ENCODE results near the gene OPN1SW.

The OPN1SW gene

GRCh38 chr7:128724743-128725142, 50.9 kb downstream of the OPN1SW start:
- Mint-ChIP-seq H3K27ac (no peak overlapping the region), H3K9me3 (no peaks in the 10 kb centered on the region), H3K4me1 (peaks cover 13% of the 10 kb centered on the region), H3K36me3 (ENCODE audit: low read depth) (no peaks in the 10 kb centered on the region), H3K4me3 (no peak overlapping the region), H3K27me3 (ENCODE audit: low read depth) (no peaks in the 10 kb centered on the region)
- TF ChIP-seq, protein P1, sequence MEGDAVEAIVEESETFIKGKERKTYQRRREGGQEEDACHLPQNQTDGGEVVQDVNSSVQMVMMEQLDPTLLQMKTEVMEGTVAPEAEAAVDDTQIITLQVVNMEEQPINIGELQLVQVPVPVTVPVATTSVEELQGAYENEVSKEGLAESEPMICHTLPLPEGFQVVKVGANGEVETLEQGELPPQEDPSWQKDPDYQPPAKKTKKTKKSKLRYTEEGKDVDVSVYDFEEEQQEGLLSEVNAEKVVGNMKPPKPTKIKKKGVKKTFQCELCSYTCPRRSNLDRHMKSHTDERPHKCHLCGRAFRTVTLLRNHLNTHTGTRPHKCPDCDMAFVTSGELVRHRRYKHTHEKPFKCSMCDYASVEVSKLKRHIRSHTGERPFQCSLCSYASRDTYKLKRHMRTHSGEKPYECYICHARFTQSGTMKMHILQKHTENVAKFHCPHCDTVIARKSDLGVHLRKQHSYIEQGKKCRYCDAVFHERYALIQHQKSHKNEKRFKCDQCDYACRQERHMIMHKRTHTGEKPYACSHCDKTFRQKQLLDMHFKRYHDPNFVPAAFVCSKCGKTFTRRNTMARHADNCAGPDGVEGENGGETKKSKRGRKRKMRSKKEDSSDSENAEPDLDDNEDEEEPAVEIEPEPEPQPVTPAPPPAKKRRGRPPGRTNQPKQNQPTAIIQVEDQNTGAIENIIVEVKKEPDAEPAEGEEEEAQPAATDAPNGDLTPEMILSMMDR (IDR thresholded peaks at IDR 0.05; ENCODE audit: unreplicated experiment in 3 of 3), result no peak

Measured in nephron (organoid).